Eye (tissue), 1 donor: ENCODE results near the gene CADPS.

Experiments used
- DNase-seq: peaks from one replicate; pipeline ENCODE4 v3.0.0-alpha.2; 2015

The CADPS gene

GRCh38 chr3:62624185-62624584 is 251.0 kb downstream of the CADPS start:
- no peak for DNase-seq

- DNase-seq: peak; percentile 93
These were observed 252.6 kb downstream of the CADPS start for GRCh38 chr3:62622553-62623174.

- peak; percentile 62 for DNase-seq
These were observed 253.3 kb downstream of the CADPS start for GRCh38 chr3:62621925-62622324.

- no peak for DNase-seq
These were observed 254.0 kb downstream of the CADPS start for GRCh38 chr3:62621176-62621575.

- no peak for DNase-seq
These were observed 259.9 kb downstream of the CADPS start for GRCh38 chr3:62615258-62615849.

- no peak for DNase-seq
These were observed 260.7 kb downstream of the CADPS start for GRCh38 chr3:62614527-62614926.

- DNase-seq: no peak
These were observed 263.5 kb downstream of the CADPS start for GRCh38 chr3:62611541-62612240.

- DNase-seq: no peak
These were observed 267.8 kb downstream of the CADPS start for GRCh38 chr3:62607287-62608029.

GRCh38 chr3:62605413-62606068 is 269.7 kb downstream of the CADPS start:
- DNase-seq: no peak

GRCh38 chr3:62604751-62605351 is 270.4 kb downstream of the CADPS start:
- DNase-seq: no peak

GRCh38 chr3:62604298-62604697 is 270.9 kb downstream of the CADPS start:
- no peak for DNase-seq

- no peak for DNase-seq
These were observed 272.2 kb downstream of the CADPS start for GRCh38 chr3:62602987-62603386.

GRCh38 chr3:62602129-62602770 is 273.0 kb downstream of the CADPS start:
- no peak for DNase-seq

GRCh38 chr3:62601238-62602070 is 273.8 kb downstream of the CADPS start:
- DNase-seq: peak; percentile 76

GRCh38 chr3:62600033-62600432 is 275.2 kb downstream of the CADPS start:
- DNase-seq: peak; percentile 53

- DNase-seq: no peak
These were observed 277.7 kb downstream of the CADPS start for GRCh38 chr3:62597491-62597890.

GRCh38 chr3:62592408-62592807 is 282.8 kb downstream of the CADPS start:
- DNase-seq: no peak

- no peak for DNase-seq
These were observed 286.1 kb downstream of the CADPS start for GRCh38 chr3:62589078-62589477.

- peak; percentile 39 for DNase-seq
These were observed 287.6 kb downstream of the CADPS start for GRCh38 chr3:62587579-62588031.

- no peak for DNase-seq
These were observed 288.0 kb downstream of the CADPS start for GRCh38 chr3:62587169-62587568.

GRCh38 chr3:62586356-62586755 is 288.9 kb downstream of the CADPS start:
- no peak for DNase-seq
